ENCODE data around the gene ACYP2. TPM values are rescaled to one million over a fixed set of nuclear protein-coding genes. Genes with fewer than 3 reads are reported as not detected.
A peak's percentile ranks its signal among the peaks of the same experiment; 100 is the strongest.

ACYP2 gene
- total RNA-seq, 4 donors from 2014 or later = 15.6 to 25.1 (median 21.5) TPM

- peak in 1 of 2 donors; percentile 21 for DNase-seq (ENCODE audit: low spot score in 2 of 2)
- Histone ChIP-seq H3K4me1 (peaks cover 0 to 39% (median 10%) of the 10 kb centered on the region in 4 donors), H3K27me3 (no peaks in the 10 kb centered on the region), H3K4me3 (no peak overlapping the region), H3K36me3 (no peaks in the 10 kb centered on the region), H3K27ac (no peak overlapping the region), H3K9me3 (no peaks in the 10 kb centered on the region)
- 8 to 14% methylated on average over 2 of the region's 2 CpGs for WGBS, 2 donors
- TF ChIP-seq EP300 (IDR thresholded peaks at IDR 0.05) (no peak), CTCF (IDR thresholded peaks at IDR 0.05) (peak; percentile 47 to 76 (median 56)), POLR2A (IDR thresholded peaks at IDR 0.05) (no peak)
These were observed 91.2 kb downstream of the ACYP2 start for GRCh38 chr2:54206596-54206995.

GRCh38 chr2:54207666-54208195 is 92.3 kb downstream of the ACYP2 start:
- no peaks in the 10 kb centered on the region for H3K9me3 ChIP-seq
- H3K36me3 ChIP-seq = no peaks in the 10 kb centered on the region
- H3K27ac ChIP-seq = peak overlapping the region in 2 of 4 donors; percentile 51 to 62
- no peak for DNase-seq (ENCODE audit: low spot score in 2 of 2)
- no peak for TF ChIP-seq POLR2A (IDR thresholded peaks at IDR 0.05)
- no peak for TF ChIP-seq CTCF (IDR thresholded peaks at IDR 0.05)
- no peak for TF ChIP-seq EP300 (IDR thresholded peaks at IDR 0.05)
- peaks cover 0 to 48% (median 10%) of the 10 kb centered on the region in 4 donors for H3K4me1 ChIP-seq
- WGBS, 2 donors = 11 to 16% methylated on average over 3 of the region's 3 CpGs
- H3K4me3 ChIP-seq = no peak overlapping the region
- H3K27me3 ChIP-seq = no peaks in the 10 kb centered on the region

- DNase-seq (ENCODE audit: low spot score in 2 of 2) = no peak
- H3K36me3 ChIP-seq = no peaks in the 10 kb centered on the region
- H3K4me3 ChIP-seq = no peak overlapping the region
- no peaks in the 10 kb centered on the region for H3K27me3 ChIP-seq
- peak overlapping the region in 2 of 4 donors; percentile 51 to 62 for H3K27ac ChIP-seq
- WGBS, 2 donors = 9 to 22% methylated on average over 1 of the region's 1 CpG
- no peaks in the 10 kb centered on the region for H3K9me3 ChIP-seq
- peaks cover 0 to 50% (median 10%) of the 10 kb centered on the region in 4 donors for H3K4me1 ChIP-seq
- TF ChIP-seq CTCF (IDR thresholded peaks at IDR 0.05) (no peak), EP300 (IDR thresholded peaks at IDR 0.05) (peak in 1 of 2 donors; percentile 16)
These were observed 93.2 kb downstream of the ACYP2 start for GRCh38 chr2:54208364-54209240.

DNA sequence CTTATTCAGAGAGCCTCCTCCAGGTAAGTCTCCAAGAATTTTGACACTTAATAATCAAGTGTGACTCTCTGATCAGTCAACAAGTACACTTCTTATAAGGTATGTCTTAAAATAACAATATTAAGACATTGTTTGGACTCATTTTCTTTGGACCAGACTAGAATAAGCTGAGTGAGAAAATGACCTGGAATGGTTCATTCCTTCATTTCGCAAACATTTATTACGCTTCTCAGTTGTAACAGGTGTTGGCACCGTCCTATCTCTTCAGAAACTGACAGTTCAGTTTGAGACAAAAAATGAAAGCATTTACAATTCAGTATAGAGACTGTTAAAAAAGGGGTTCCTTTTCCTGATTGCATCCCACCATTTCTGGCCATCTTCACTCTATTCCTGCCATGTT is 94.0 kb downstream of the ACYP2 start:
- Histone ChIP-seq H3K36me3 (no peaks in the 10 kb centered on the region), H3K27me3 (no peaks in the 10 kb centered on the region), H3K27ac (peak overlapping the region in 2 of 4 donors; percentile 51 to 62), H3K9me3 (peaks cover 0 to 7% (median 0%) of the 10 kb centered on the region in 4 donors), H3K4me1 (peaks cover 0 to 50% (median 10%) of the 10 kb centered on the region in 4 donors), H3K4me3 (no peak overlapping the region)
- DNase-seq (ENCODE audit: low spot score in 2 of 2) = no peak
- TF ChIP-seq EP300 (IDR thresholded peaks at IDR 0.05) = peak in 1 of 2 donors; percentile 57
- TF ChIP-seq POLR2A (IDR thresholded peaks at IDR 0.05) = no peak
- TF ChIP-seq CTCF (IDR thresholded peaks at IDR 0.05) = no peak
- 71 to 76% methylated on average over 3 of the region's 3 CpGs for WGBS, 2 donors

DNA sequence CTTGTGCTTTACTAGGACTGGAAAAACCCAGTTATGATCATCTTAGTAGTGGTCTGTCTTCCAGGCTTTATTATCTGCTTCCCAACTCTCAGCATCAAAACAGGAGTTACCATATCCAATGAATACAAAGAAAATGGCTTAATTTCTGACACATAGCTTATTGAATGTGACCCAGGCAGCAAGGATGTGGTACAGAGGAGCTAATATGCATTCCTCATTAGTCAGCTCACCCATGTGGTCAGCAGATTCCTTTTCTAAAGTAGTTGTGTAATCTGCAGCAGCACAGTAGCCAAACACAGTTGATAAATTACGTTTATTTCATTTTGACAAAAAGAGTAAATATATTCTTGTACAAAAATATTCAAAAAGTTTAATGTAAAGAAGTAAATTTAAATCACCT is 97.0 kb downstream of the ACYP2 start:
- no peak for TF ChIP-seq POLR2A (IDR thresholded peaks at IDR 0.05)
- TF ChIP-seq EP300 (IDR thresholded peaks at IDR 0.05) = peak in 1 of 2 donors; percentile 57
- TF ChIP-seq CTCF (IDR thresholded peaks at IDR 0.05) = no peak
- WGBS, 2 donors = 31 to 38% methylated on average over 1 of the region's 1 CpG
- H3K9me3 ChIP-seq = peaks cover 0 to 20% (median 0%) of the 10 kb centered on the region in 4 donors
- H3K36me3 ChIP-seq = no peaks in the 10 kb centered on the region
- H3K27ac ChIP-seq = peak overlapping the region in 1 of 4 donors; percentile 41
- no peak for DNase-seq (ENCODE audit: low spot score in 2 of 2)
- no peaks in the 10 kb centered on the region for H3K27me3 ChIP-seq
- peaks cover 0 to 35% (median 10%) of the 10 kb centered on the region in 4 donors for H3K4me1 ChIP-seq
- H3K4me3 ChIP-seq = no peak overlapping the region
